ENCODE results near the gene TFAP2C. TPM values are rescaled to one million over a fixed set of nuclear protein-coding genes. Genes with fewer than 3 reads are reported as not detected.

The TFAP2C gene
- total and polyA plus RNA-seq, 9 donors = 0.18 to 7.7 (median 0.66) TPM

GRCh38 chr20:56624786-56625681 is 4.1 kb upstream of the TFAP2C start:
- no peaks in the 10 kb centered on the region for H3K36me3 ChIP-seq
- TF ChIP-seq POLR2A (IDR thresholded peaks at IDR 0.05) (no peak), CTCF (IDR thresholded peaks at IDR 0.05) (no peak), EP300 (IDR thresholded peaks at IDR 0.05) (no peak)

GRCh38 chr20:56625837-56626236 is 3.3 kb upstream of the TFAP2C start:
- no peaks in the 10 kb centered on the region for H3K36me3 ChIP-seq
- H3K4me3 ChIP-seq = no peak overlapping the region
- no peak for DNase-seq
- no peaks in the 10 kb centered on the region for H3K9me3 ChIP-seq
- H3K27ac ChIP-seq = no peak overlapping the region
- intact Hi-C loops (cut with DNase I) = no loop called here
- peaks cover 7% of the 10 kb centered on the region for H3K4me1 ChIP-seq (ENCODE audit: insufficient read depth)
- 4 to 5% (median 4%) methylated on average over 22 of the region's 22 CpGs for WGBS, 3 donors
- H3K27me3 ChIP-seq = no peaks in the 10 kb centered on the region
- TF ChIP-seq POLR2A (IDR thresholded peaks at IDR 0.05) = no peak
- no peak for TF ChIP-seq CTCF (IDR thresholded peaks at IDR 0.05)
- no peak for TF ChIP-seq EP300 (IDR thresholded peaks at IDR 0.05)

More at GRCh38 chr20:56624786-56625681, 4.1 kb upstream of the TFAP2C start:
- no peak overlapping the region for H3K27ac ChIP-seq
- intact Hi-C loops (cut with DNase I) = no loop called here
- 1 to 4% (median 2%) methylated on average over 41 to 54 of the region's 54 CpGs for WGBS, 3 donors
- peaks cover 3% of the 10 kb centered on the region for H3K4me1 ChIP-seq (ENCODE audit: insufficient read depth)
- H3K27me3 ChIP-seq = no peaks in the 10 kb centered on the region
- no peak for DNase-seq
- H3K9me3 ChIP-seq = no peaks in the 10 kb centered on the region
- no peak overlapping the region for H3K4me3 ChIP-seq

GRCh38 chr20:56626367-56627121 is 2.6 kb upstream of the TFAP2C start:
- Histone ChIP-seq H3K9me3 (no peaks in the 10 kb centered on the region), H3K4me1 (ENCODE audit: insufficient read depth) (peaks cover 7% of the 10 kb centered on the region), H3K27me3 (no peaks in the 10 kb centered on the region), H3K27ac (no peak overlapping the region), H3K4me3 (no peak overlapping the region), H3K36me3 (no peaks in the 10 kb centered on the region)
- 1 to 4% (median 1%) methylated on average over 34 to 60 of the region's 60 CpGs for WGBS, 3 donors
- no peak for TF ChIP-seq CTCF (IDR thresholded peaks at IDR 0.05)
- no peak for TF ChIP-seq POLR2A (IDR thresholded peaks at IDR 0.05)
- TF ChIP-seq EP300 (IDR thresholded peaks at IDR 0.05) = no peak
- no peak for DNase-seq
- intact Hi-C loops (cut with DNase I) = no loop called here

- H3K4me3 ChIP-seq = no peak overlapping the region
- H3K27me3 ChIP-seq = no peaks in the 10 kb centered on the region
- TF ChIP-seq POLR2A (IDR thresholded peaks at IDR 0.05) (no peak), CTCF (IDR thresholded peaks at IDR 0.05) (no peak), EP300 (IDR thresholded peaks at IDR 0.05) (no peak)
- H3K9me3 ChIP-seq = no peaks in the 10 kb centered on the region
- no peak for DNase-seq
- H3K4me1 ChIP-seq (ENCODE audit: insufficient read depth) = peaks cover 7% of the 10 kb centered on the region
- 5 to 8% (median 7%) methylated on average over 42 to 45 of the region's 45 CpGs for WGBS, 3 donors
- intact Hi-C loops (cut with DNase I) = no loop called here
- no peaks in the 10 kb centered on the region for H3K36me3 ChIP-seq
- H3K27ac ChIP-seq = no peak overlapping the region
These were observed 1.7 kb upstream of the TFAP2C start for GRCh38 chr20:56627122-56628014.
